ENCODE measurements around the gene LPAR2. TPM values are rescaled to one million over a fixed set of nuclear protein-coding genes. Genes with fewer than 3 reads are reported as not detected.

LPAR2 gene
- total and polyA plus RNA-seq, 10 of the 15 experiments (the other 5 are each of a cell fraction or from before 2014, with no cell fraction given), result 0.98 to 23.8 (median 10.2) TPM

DNA sequence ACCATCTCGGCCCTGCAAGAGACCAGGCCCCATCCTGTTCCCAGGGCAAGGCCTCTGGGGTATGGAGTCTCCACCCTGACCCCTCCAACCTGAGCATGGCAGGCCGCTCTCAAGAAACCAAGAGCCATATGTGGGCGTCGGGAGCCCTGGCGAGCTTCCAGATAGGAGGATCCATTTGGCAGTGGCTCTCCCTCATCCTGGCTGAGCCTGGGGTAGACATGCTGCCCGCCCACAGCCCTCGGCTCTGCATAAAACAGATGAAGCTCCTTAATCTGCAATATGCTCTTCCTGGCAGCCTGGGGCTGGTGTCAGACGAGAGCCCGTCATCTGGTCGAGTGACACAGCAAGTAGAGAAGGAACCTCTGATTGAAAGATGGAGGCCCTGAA, 29.4 kb upstream of the LPAR2 start:
- intact Hi-C loops (cut with micrococcal nuclease; ENCODE audit: unreplicated experiment), result no loop called here
- no peak for ATAC-seq
- Histone ChIP-seq H3K36me3 (ENCODE audit: control insufficient read depth in 2 of 2, insufficient read depth in 2 of 2, low read length in 1 of 2) (peaks cover 37 to 58% of the 10 kb centered on the region in 2 experiments), H3K27ac (ENCODE audit: control insufficient read depth, insufficient read depth) (no peak overlapping the region), H3K27me3 (replicated peaks in 1 of 2; ENCODE audit: control insufficient read depth in 2 of 2, insufficient read depth in 2 of 2, low read length in 1 of 2) (no peaks in the 10 kb centered on the region), H3K9ac (ENCODE audit: control insufficient read depth, insufficient read depth, low read length) (no peak overlapping the region), H3K79me2 (ENCODE audit: control insufficient read depth, insufficient read depth, low read length) (peaks cover 26% of the 10 kb centered on the region), H2AFZ (ENCODE audit: control insufficient read depth, low read depth, low read length) (no peak overlapping the region), H4K20me1 (ENCODE audit: control insufficient read depth, insufficient read depth) (no peaks in the 10 kb centered on the region), H3K4me3 (no peak overlapping the region), H3K9me3 (replicated peaks; ENCODE audit: control insufficient read depth, insufficient read depth, low read length) (no peaks in the 10 kb centered on the region), H3K4me1 (ENCODE audit: control insufficient read depth, insufficient read depth, low read length) (peaks cover 3% of the 10 kb centered on the region; the same call in 1 of the 2 replicates), H3K4me2 (ENCODE audit: control insufficient read depth, insufficient read depth) (no peak overlapping the region)
- SMC1A ChIA-PET (ENCODE audit: uncharacterized antibody, unreplicated experiment), result no interaction called here
- BruUV-seq (replicated peaks), result no TSS peak
- CTCF ChIA-PET, result no interaction called here
- DNase-seq (ENCODE audit: low read depth, low spot score), result no peak
- no peak for FAIRE-seq
- RAD21 ChIA-PET (ENCODE audit: unreplicated experiment), result no interaction called here
- POLR2A ChIA-PET, result no interaction called here
- 93% methylated on average over 10 of the region's 10 CpGs for WGBS (ENCODE audit: insufficient coverage, insufficient replicate concordance, low lambda C conversion rate, missing lambda C conversion rate)
- in situ Hi-C loops (cut with MboI), result no loop called here
- TF ChIP-seq FOXK2 (IDR thresholded peaks at IDR 0.05) (no peak), SREBF2 (IDR thresholded peaks at IDR 0.05; ENCODE audit: low read length) (no peak), HDAC6 (IDR thresholded peaks at IDR 0.05; ENCODE audit: unreplicated experiment) (no peak), MTA2 (IDR thresholded peaks at IDR 0.05; ENCODE audit: low read depth) (no peak), MYC (IDR thresholded peaks at IDR 0.05; ENCODE audit: insufficient read depth, insufficient read length, insufficient replicate concordance, low read length, severe bottlenecking) (no peak), MEF2B (IDR thresholded peaks at IDR 0.05; ENCODE audit: partially characterized antibody, poor library complexity, severe bottlenecking) (no peak), EGR1 (IDR thresholded peaks at IDR 0.05; ENCODE audit: borderline replicate concordance in 1 of 2, low read depth in 2 of 2, low read length in 2 of 2) (no peak), ZZZ3 (IDR thresholded peaks at IDR 0.05; ENCODE audit: control insufficient read depth, insufficient read length, low read depth) (no peak), NR2C1 (IDR thresholded peaks at IDR 0.05) (no peak)
- TF ChIP-seq, protein P1, sequence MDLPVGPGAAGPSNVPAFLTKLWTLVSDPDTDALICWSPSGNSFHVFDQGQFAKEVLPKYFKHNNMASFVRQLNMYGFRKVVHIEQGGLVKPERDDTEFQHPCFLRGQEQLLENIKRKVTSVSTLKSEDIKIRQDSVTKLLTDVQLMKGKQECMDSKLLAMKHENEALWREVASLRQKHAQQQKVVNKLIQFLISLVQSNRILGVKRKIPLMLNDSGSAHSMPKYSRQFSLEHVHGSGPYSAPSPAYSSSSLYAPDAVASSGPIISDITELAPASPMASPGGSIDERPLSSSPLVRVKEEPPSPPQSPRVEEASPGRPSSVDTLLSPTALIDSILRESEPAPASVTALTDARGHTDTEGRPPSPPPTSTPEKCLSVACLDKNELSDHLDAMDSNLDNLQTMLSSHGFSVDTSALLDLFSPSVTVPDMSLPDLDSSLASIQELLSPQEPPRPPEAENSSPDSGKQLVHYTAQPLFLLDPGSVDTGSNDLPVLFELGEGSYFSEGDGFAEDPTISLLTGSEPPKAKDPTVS (IDR thresholded peaks at IDR 0.05; ENCODE audit: low read depth, low read length), result no peak
- TF ChIP-seq, protein P2, sequence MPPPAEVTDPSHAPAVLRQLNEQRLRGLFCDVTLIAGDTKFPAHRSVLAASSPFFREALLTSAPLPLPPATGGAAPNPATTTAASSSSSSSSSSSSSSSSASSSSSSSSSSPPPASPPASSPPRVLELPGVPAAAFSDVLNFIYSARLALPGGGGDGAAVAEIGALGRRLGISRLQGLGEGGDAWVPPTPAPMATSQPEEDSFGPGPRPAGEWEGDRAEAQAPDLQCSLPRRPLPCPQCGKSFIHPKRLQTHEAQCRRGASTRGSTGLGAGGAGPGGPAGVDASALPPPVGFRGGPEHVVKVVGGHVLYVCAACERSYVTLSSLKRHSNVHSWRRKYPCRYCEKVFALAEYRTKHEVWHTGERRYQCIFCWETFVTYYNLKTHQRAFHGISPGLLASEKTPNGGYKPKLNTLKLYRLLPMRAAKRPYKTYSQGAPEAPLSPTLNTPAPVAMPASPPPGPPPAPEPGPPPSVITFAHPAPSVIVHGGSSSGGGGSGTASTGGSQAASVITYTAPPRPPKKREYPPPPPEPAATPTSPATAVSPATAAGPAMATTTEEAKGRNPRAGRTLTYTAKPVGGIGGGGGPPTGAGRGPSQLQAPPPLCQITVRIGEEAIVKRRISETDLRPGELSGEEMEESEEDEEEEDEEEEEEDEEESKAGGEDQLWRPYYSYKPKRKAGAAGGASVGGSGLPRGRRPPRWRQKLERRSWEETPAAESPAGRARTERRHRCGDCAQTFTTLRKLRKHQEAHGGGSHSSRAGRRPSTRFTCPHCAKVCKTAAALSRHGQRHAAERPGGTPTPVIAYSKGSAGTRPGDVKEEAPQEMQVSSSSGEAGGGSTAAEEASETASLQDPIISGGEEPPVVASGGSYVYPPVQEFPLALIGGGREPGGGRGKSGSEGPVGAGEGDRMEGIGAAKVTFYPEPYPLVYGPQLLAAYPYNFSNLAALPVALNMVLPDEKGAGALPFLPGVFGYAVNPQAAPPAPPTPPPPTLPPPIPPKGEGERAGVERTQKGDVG (CRISPR knock-in tag; IDR thresholded peaks at IDR 0.05), result no peak

Measured in GM12878 (cell line).